Vagina (tissue), 2 donors: ENCODE results near the gene TRIM71. TPM values are rescaled to one million over a fixed set of nuclear protein-coding genes. Genes with fewer than 3 reads are reported as not detected.

Experiments
- DNase-seq, 2 donors: peaks; one replicate each; pipeline ENCODE4 v3.0.0-alpha.2; 2017; ENCODE audit errors: extremely low spot score in 2 of 2
- H3K27ac ChIP-seq: fragments of 200-600 bp; sonication (generic); one replicate; pipeline ENCODE4 v1.5.1; 2019
- H3K27me3 ChIP-seq: fragments of 200-600 bp; sonication (generic); one replicate; pipeline ENCODE4 v1.5.1; 2019
- H3K36me3 ChIP-seq, 2 donors: fragments of 200-600 bp; sonication (generic); one replicate each; pipeline ENCODE4 v1.5.1; 2017 to 2019
- H3K4me1 ChIP-seq: fragments of 200-600 bp; sonication (generic); one replicate; pipeline ENCODE4 v1.5.1; 2019
- H3K4me3 ChIP-seq, 2 donors: fragments of 200-600 bp; sonication (generic); 1 replicate in 1 of 2; 2 replicates in 1 of 2; pipeline ENCODE4 v1.5.1; 2016 to 2019
- H3K9me3 ChIP-seq: fragments of 200-600 bp; sonication (generic); one replicate; pipeline ENCODE4 v1.5.1; 2019
- CTCF ChIP-seq, 3 experiments: fragments of 450-650 bp in 2 of 3; fragments of 200-600 bp in 1 of 3; sonication (generic) in 1 of 3; IDR thresholded peaks; one replicate each; pipeline ENCODE4 v1.5.1; 2017 to 2019; ENCODE audit warnings: antibody characterized with exemption in 3 of 3, mild to moderate bottlenecking in 2 of 3, moderate library complexity in 2 of 3
- POLR2A ChIP-seq, 2 donors: fragments of 450-650 bp; IDR thresholded peaks; one replicate each; pipeline ENCODE4 v1.6.1; 2017; ENCODE audit warnings: antibody characterized with exemption in 2 of 2, mild to moderate bottlenecking in 2 of 2, moderate library complexity in 2 of 2
- POLR2AphosphoS5 ChIP-seq, 2 donors: sonication (generic); formaldehyde crosslinking; IDR thresholded peaks; one replicate each; pipeline ENCODE4 v1.9.0; 2017; ENCODE audit warnings: antibody characterized with exemption in 2 of 2, mild to moderate bottlenecking in 2 of 2, low read depth in 1 of 2; ENCODE audit not compliant: insufficient read depth in 1 of 2
- intact Hi-C: fragments of 100-400 bp; cut with DNase I; formaldehyde crosslinking; loops from one replicate; pipeline ENCODE4 v1.15.1; 2023
- total RNA-seq: library from RNA; depleted of rRNA; stranded (reverse); fragments of >200 nt; gene quantifications from one replicate; pipeline ENCODE4 v1.2.3, GENCODE V29; 2016

TRIM71 gene
- total RNA-seq, 1 donor from 2014 or later: not detected

- no peak overlapping the region for H3K4me3 ChIP-seq
- no peaks in the 10 kb centered on the region for H3K9me3 ChIP-seq
- DNase-seq: no peak
- H3K36me3 ChIP-seq: no peaks in the 10 kb centered on the region
- intact Hi-C loops: no loop called here
- TF ChIP-seq POLR2AphosphoS5 (IDR thresholded peaks at IDR 0.05; ENCODE audit: insufficient read depth in 1 of 2, low read depth in 1 of 2) (no peak), POLR2A (IDR thresholded peaks at IDR 0.05) (no peak)
- no peak overlapping the region for H3K27ac ChIP-seq
- no peaks in the 10 kb centered on the region for H3K27me3 ChIP-seq
- H3K4me1 ChIP-seq: peaks cover 20% of the 10 kb centered on the region
Measured at GRCh38 chr3:32876920-32877319, 59.1 kb downstream of the TRIM71 start.

DNA sequence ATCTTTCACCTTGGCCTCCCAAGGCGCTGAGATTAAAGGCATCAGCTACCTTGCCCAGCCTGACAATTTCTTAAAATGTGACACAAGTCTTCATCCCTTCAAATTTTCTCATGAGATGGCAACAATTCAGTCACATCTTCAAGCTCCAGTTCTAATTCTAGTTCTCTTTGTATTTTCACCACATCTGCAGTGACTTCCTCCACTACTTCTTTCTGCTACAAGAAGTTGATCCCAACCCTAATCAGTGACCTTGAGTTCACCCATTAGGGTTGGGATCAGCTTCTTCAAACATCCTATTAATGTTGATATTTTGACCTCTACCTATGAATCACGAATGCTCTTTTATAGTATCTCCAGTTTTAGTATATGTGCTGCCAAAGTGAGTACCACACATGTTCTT, 59.8 kb downstream of the TRIM71 start:
- DNase-seq: no peak
- Histone ChIP-seq H3K9me3 (no peaks in the 10 kb centered on the region), H3K36me3 (no peaks in the 10 kb centered on the region), H3K4me3 (no peak overlapping the region), H3K27ac (no peak overlapping the region), H3K4me1 (peaks cover 18% of the 10 kb centered on the region), H3K27me3 (no peaks in the 10 kb centered on the region)
- intact Hi-C loops: no loop called here
- no peak for TF ChIP-seq CTCF (IDR thresholded peaks at IDR 0.05)
- no peak for TF ChIP-seq POLR2A (IDR thresholded peaks at IDR 0.05)
- TF ChIP-seq POLR2AphosphoS5 (IDR thresholded peaks at IDR 0.05; ENCODE audit: insufficient read depth in 1 of 2, low read depth in 1 of 2): no peak

DNA sequence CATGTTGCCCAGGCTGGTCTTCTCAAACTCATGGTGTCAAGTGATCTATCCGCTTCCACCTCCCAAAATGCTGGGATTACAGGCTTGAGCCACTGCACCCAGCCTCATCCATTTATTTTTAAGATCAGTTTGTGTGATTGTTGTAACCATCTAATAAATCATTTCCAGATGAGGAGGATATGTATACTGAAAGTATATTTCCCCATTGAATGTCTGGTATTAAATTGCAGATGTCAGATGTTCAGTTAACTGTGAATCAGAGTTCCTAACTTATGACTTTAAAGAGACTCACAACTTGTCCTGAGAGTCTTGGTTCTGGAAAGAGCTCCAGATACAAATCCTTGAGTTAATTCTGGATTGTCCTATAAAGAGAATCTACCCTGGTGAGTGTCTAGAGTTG, 62.4 kb downstream of the TRIM71 start:
- H3K4me1 ChIP-seq: peaks cover 6% of the 10 kb centered on the region
- no peak overlapping the region for H3K27ac ChIP-seq
- intact Hi-C loops: no loop called here
- H3K36me3 ChIP-seq: no peaks in the 10 kb centered on the region
- TF ChIP-seq POLR2AphosphoS5 (IDR thresholded peaks at IDR 0.05; ENCODE audit: insufficient read depth in 1 of 2, low read depth in 1 of 2) (no peak), POLR2A (IDR thresholded peaks at IDR 0.05) (no peak), CTCF (IDR thresholded peaks at IDR 0.05) (no peak)
- DNase-seq: no peak
- H3K9me3 ChIP-seq: no peaks in the 10 kb centered on the region
- no peaks in the 10 kb centered on the region for H3K27me3 ChIP-seq
- no peak overlapping the region for H3K4me3 ChIP-seq

- H3K27ac ChIP-seq: no peak overlapping the region
Measured at GRCh38 chr3:32881624-32882023, 63.8 kb downstream of the TRIM71 start.

GRCh38 chr3:32882189-32882588, 64.4 kb downstream of the TRIM71 start:
- TF ChIP-seq POLR2A (IDR thresholded peaks at IDR 0.05): no peak
- no peak overlapping the region for H3K4me3 ChIP-seq

More at GRCh38 chr3:32881624-32882023, 63.8 kb downstream of the TRIM71 start:
- H3K27me3 ChIP-seq: no peaks in the 10 kb centered on the region
- no peaks in the 10 kb centered on the region for H3K4me1 ChIP-seq
- no peaks in the 10 kb centered on the region for H3K36me3 ChIP-seq
- TF ChIP-seq POLR2AphosphoS5 (IDR thresholded peaks at IDR 0.05; ENCODE audit: insufficient read depth in 1 of 2, low read depth in 1 of 2) (no peak), POLR2A (IDR thresholded peaks at IDR 0.05) (no peak), CTCF (IDR thresholded peaks at IDR 0.05) (no peak)
- no peaks in the 10 kb centered on the region for H3K9me3 ChIP-seq
- DNase-seq: no peak
- intact Hi-C loops: no loop called here
- H3K4me3 ChIP-seq: no peak overlapping the region

DNA sequence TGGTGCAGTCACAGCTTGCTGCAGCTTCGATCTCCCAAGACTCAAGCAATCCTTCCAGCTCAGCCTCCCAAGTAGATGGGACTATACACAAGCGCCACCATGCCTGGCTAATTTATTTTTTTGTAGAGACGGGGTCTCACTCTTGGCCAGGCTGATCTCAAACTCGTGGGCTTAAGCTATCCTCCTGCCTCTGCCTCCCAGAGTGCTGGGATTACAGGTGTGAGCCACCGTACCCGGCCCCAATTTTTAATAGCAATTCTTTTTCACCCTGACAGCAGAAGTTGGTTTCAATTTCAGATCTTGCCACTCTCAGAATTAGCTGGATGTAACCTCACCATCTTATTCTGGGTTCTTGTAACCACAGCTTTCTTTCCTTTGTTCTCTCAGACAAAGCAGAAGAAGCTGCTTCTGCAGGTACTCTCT, 64.8 kb downstream of the TRIM71 start:
- no peaks in the 10 kb centered on the region for H3K36me3 ChIP-seq
- no peaks in the 10 kb centered on the region for H3K4me1 ChIP-seq
- H3K27ac ChIP-seq: no peak overlapping the region
- no peaks in the 10 kb centered on the region for H3K27me3 ChIP-seq
- intact Hi-C loops: no loop called here
- DNase-seq: no peak
- no peak overlapping the region for H3K4me3 ChIP-seq
- H3K9me3 ChIP-seq: no peaks in the 10 kb centered on the region
- TF ChIP-seq CTCF (IDR thresholded peaks at IDR 0.05) (no peak), POLR2AphosphoS5 (IDR thresholded peaks at IDR 0.05; ENCODE audit: insufficient read depth in 1 of 2, low read depth in 1 of 2) (no peak), POLR2A (IDR thresholded peaks at IDR 0.05) (no peak)

More at GRCh38 chr3:32882189-32882588, 64.4 kb downstream of the TRIM71 start:
- H3K27ac ChIP-seq: no peak overlapping the region
- no peaks in the 10 kb centered on the region for H3K9me3 ChIP-seq
- intact Hi-C loops: no loop called here
- H3K4me1 ChIP-seq: no peaks in the 10 kb centered on the region
- DNase-seq: no peak
- H3K36me3 ChIP-seq: no peaks in the 10 kb centered on the region
- H3K27me3 ChIP-seq: no peaks in the 10 kb centered on the region
